GM12878 (cell line): Measurements from ENCODE around the gene SLC22A31. TPM values are rescaled to one million over a fixed set of nuclear protein-coding genes. Genes with fewer than 3 reads are reported as not detected.
"Not testable (repeated sequence)": the region's sequence is repeated elsewhere in the genome, so short reads cannot be mapped to it uniquely, and the experiment has no call there.

Experiments
- ATAC-seq: fragments of 200-7000 bp; cut with Tn5 transposase; 3 replicates; pipeline ENCODE4 v1.9.1; 2020; ENCODE audit warnings: mild to moderate bottlenecking, moderate library complexity
- BruUV-seq: library from RNA; stranded (reverse); fragments of 400-500 nt; replicated peaks from 2 replicates; lab custom pipeline; 2021; lab: Mats Ljungman, UMichigan
- CTCF ChIA-PET: fragments of 300-600 bp; sonication (Branson Sonifier 250); formaldehyde crosslinking; extraction: SDS; loops from one replicate; lab custom pipeline; 2021; ENCODE audit warnings: inconsistent platforms; lab: Yijun Ruan, JAX
- POLR2A ChIA-PET: fragments of 350-600 bp; formaldehyde crosslinking; extraction: SDS; loops from one replicate; lab custom pipeline; 2021; ENCODE audit warnings: inconsistent platforms; lab: Charles Lee
- RAD21 ChIA-PET: fragments of 300-600 bp; sonication (Branson Sonifier 250); formaldehyde crosslinking; loops from one replicate; lab custom pipeline; 2023; ENCODE audit warnings: antibody characterized with exemption; ENCODE audit not compliant: unreplicated experiment; lab: Charles Lee
- SMC1A ChIA-PET: fragments of 300-600 bp; sonication (Branson Sonifier 250); formaldehyde crosslinking; loops from one replicate; lab custom pipeline; 2023; ENCODE audit not compliant: unreplicated experiment, uncharacterized antibody; lab: Charles Lee
- DNase-seq: peaks from one replicate; pipeline ENCODE4 v3.0.0-alpha.2; 2011; ENCODE audit warnings: low read depth, low spot score
- FAIRE-seq: peaks from 3 replicates; lab custom pipeline; 2011; peaks lifted over from hg19 to GRCh38; lab: Jason Lieb, UNC
- H2AFZ ChIP-seq: 2 replicates; pipeline ENCODE4 v1.6.0; 2011; ENCODE audit warnings: low read depth, low read length, control low read depth; ENCODE audit not compliant: control insufficient read depth
- H3K27ac ChIP-seq: 2 replicates; pipeline ENCODE4 v1.5.1; 2011; ENCODE audit warnings: control low read depth; ENCODE audit not compliant: control insufficient read depth, insufficient read depth
- H3K27me3 ChIP-seq, 2 experiments: replicated peaks in 1 of 2; 2 replicates each; pipeline versions ENCODE4 v1.6.0 to v1.6.1; 2011; ENCODE audit warnings: low read length in 1 of 2; ENCODE audit not compliant: control insufficient read depth in 2 of 2, insufficient read depth in 2 of 2
- H3K36me3 ChIP-seq, 2 experiments: 2 replicates each; pipeline ENCODE4 v1.5.1; 2011; ENCODE audit warnings: low read length in 1 of 2; ENCODE audit not compliant: control insufficient read depth in 2 of 2, insufficient read depth in 2 of 2
- H3K4me1 ChIP-seq: 2 replicates; pipeline ENCODE4 v1.6.1; 2011; ENCODE audit warnings: mild to moderate bottlenecking, low read length, moderate library complexity, mixed read lengths; ENCODE audit not compliant: control insufficient read depth, insufficient read depth
- H3K4me2 ChIP-seq: 2 replicates; pipeline ENCODE4 v1.6.0; 2011; ENCODE audit warnings: control low read depth; ENCODE audit not compliant: control insufficient read depth, insufficient read depth
- H3K4me3 ChIP-seq: fragments of 200-600 bp; sonication (generic); 2 replicates; pipeline ENCODE4 v1.5.1; 2016
- H3K79me2 ChIP-seq: 2 replicates; pipeline ENCODE4 v1.6.0; 2011; ENCODE audit warnings: low read length; ENCODE audit not compliant: control insufficient read depth, insufficient read depth
- H3K9ac ChIP-seq: 2 replicates; pipeline ENCODE4 v1.8.0; 2011; ENCODE audit warnings: low read length, control low read depth, mixed read lengths; ENCODE audit not compliant: control insufficient read depth, insufficient read depth
- H3K9me3 ChIP-seq: replicated peaks from 3 replicates; pipeline ENCODE4 v1.5.1; 2011; ENCODE audit warnings: mild to moderate bottlenecking, low read length; ENCODE audit not compliant: control insufficient read depth, insufficient read depth
- H4K20me1 ChIP-seq: 2 replicates; pipeline ENCODE4 v1.6.0; 2011; ENCODE audit not compliant: control insufficient read depth, insufficient read depth
- EP300 ChIP-seq, 2 experiments: fragments of 150-350 bp in 1 of 2; IDR thresholded peaks; 2 replicates each; pipeline ENCODE4 v1.6.1; 2011 to 2012; ENCODE audit warnings: low read depth in 2 of 2, low read length in 2 of 2, borderline replicate concordance in 1 of 2, improper control_type of control experiment in 1 of 2, inconsistent platforms in 1 of 2; ENCODE audit not compliant: control insufficient read depth in 1 of 2
- LARP7 ChIP-seq: fragments of 450-650 bp; IDR thresholded peaks from 2 replicates; pipeline ENCODE4 v1.6.1; 2017; ENCODE audit warnings: mild to moderate bottlenecking
- WGBS: methylation state at CpG from one replicate; pipeline ENCODE4 v1.1.6; 2016; ENCODE audit warnings: low lambda C conversion rate; ENCODE audit not compliant: insufficient replicate concordance, insufficient coverage; ENCODE audit errors: missing lambda C conversion rate; 5-methylcytosine and 5-hydroxymethylcytosine counted together
- in situ Hi-C: fragments of 300-500 bp; cut with MboI; formaldehyde crosslinking; loops from 9 replicates; pipeline ENCODE4 v1.14.3; 2018; ENCODE audit warnings: mixed read lengths
- intact Hi-C: fragments of 100-400 bp; cut with micrococcal nuclease; formaldehyde crosslinking; loops from one replicate; pipeline ENCODE4 v1.14.2; 2022; ENCODE audit not compliant: unreplicated experiment
- polyA plus RNA-seq, 11 experiments: library from polyadenylated mRNA; depleted of rRNA in 4 of 11; unstranded in 6 of 11; stranded (reverse) in 5 of 11; fragments of >200 nt; fragmentation: Nextera tagmentation in 4 of 11; fragmentation: Illumina TruSeq in 1 of 11; extraction: Ambion mirVana in 4 of 11; extraction: Trizol in 1 of 11; gene quantifications; 1 replicate in 1 of 11; 2 replicates in 10 of 11; pipeline versions ENCODE4 v1.2.1 to v1.2.3, GENCODE V29; 2011 to 2016; ENCODE audit warnings: inconsistent platforms in 2 of 11, missing spikeins in 2 of 11, low read depth in 1 of 11
- total RNA-seq, 4 experiments: library from RNA; depleted of rRNA in 3 of 4; stranded (reverse); fragments of >200 nt in 3 of 4; fragmentation: Illumina TruSeq in 1 of 4; extraction: Trizol in 1 of 4; gene quantifications; 2 replicates each; pipeline versions ENCODE4 v1.2.1 to v1.2.3, GENCODE V29; 2013 to 2021

Gene SLC22A31
- total and polyA plus RNA-seq, 10 of the 15 experiments (the other 5 are each of a cell fraction or from before 2014, with no cell fraction given), result 0.13 to 0.24 (median 0.23) TPM; not detected in 7

- WGBS, result 33% methylated on average over 16 of the region's 18 CpGs
- ATAC-seq (no peak), FAIRE-seq (no peak), DNase-seq (no peak)
- Histone ChIP-seq H4K20me1 (no peaks in the 10 kb centered on the region), H3K27ac (no peak overlapping the region), H3K36me3 (no peaks in the 10 kb centered on the region), H3K4me2 (peak overlapping the region; percentile 42; the same call in 1 of the 2 replicates), H3K4me3 (no peak overlapping the region), H3K9me3 (no peaks in the 10 kb centered on the region), H2AFZ (peak overlapping the region; percentile 45; the same call in 1 of the 2 replicates), H3K79me2 (no peaks in the 10 kb centered on the region)
- SMC1A ChIA-PET, result interaction anchor here (0.6 to 1.6 kb wide), 8 partner anchors 70 to 424 kb away, joined by 3 to 6 read pairs (median 4); no protein-coding TSS in a partner anchor
- POLR2A ChIA-PET, result interaction anchor here (0.6 to 0.8 kb wide), 2 partner anchors 355 to 529 kb away, joined by 3 read pairs; partner anchors contain the start of gene APRT
- BruUV-seq, result no TSS peak
- intact Hi-C loops, result loop anchor here (1.0 kb wide), 3 partner anchors 225 to 430 kb away; no protein-coding TSS in a partner anchor
- TF ChIP-seq LARP7 (peak; percentile 45; the same call in 1 of the 2 replicates), EP300 (IDR thresholded peaks at IDR 0.05; ENCODE audit: borderline replicate concordance in 1 of 2, control insufficient read depth in 1 of 2, low read depth in 2 of 2, low read length in 2 of 2) (no peak)
- TF ChIP-seq, all 136 proteins: peak for 1
- in situ Hi-C loops, result loop anchor here (5.0 kb wide), 3 partner anchors 230 to 420 kb away; no protein-coding TSS in a partner anchor
- ChIA-PET RAD21 (interaction anchor here (0.8 to 1.9 kb wide), 10 partner anchors 49 to 430 kb away, joined by 3 to 9 read pairs (median 4); partner anchors contain the start of gene APRT), CTCF (interaction anchor here (0.5 to 2.3 kb wide), 20 partner anchors 10 to 475 kb away, joined by 3 to 13 read pairs (median 4); partner anchors contain the start of gene APRT)
- Histone ChIP-seq H3K4me1 (peaks cover 7% of the 10 kb centered on the region), H3K9ac (no peak overlapping the region), H3K27me3 (peaks cover 0 to 8% of the 10 kb centered on the region in 2 experiments; a peak in 2 of 4 replicates)
Observed at GRCh38 chr16:89166696-89167424, 33.5 kb downstream of the SLC22A31 start.

DNA sequence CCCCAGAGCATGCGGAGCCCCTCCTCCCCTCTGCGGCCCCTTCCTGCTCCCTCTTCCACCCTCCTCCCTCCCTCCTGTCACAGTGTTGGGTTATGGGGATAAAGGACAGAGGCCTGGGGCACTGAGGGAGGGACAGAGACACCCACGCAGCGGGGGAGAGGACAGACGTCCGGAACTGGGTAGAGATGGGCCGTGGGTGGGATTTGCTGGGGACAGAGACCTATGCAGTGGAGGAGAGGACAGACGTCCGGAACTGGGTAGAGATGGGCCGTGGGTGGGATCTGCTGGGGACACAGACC, 34.7 kb downstream of the SLC22A31 start:
- not testable (repeated sequence) for FAIRE-seq, H3K9ac ChIP-seq
- SMC1A ChIA-PET, result interaction anchor here (1.2 kb wide), 1 partner anchor 350 kb away, joined by 3 read pairs; no protein-coding TSS in a partner anchor

More for the DNA sequence above, 34.7 kb downstream of the SLC22A31 start:
- POLR2A ChIA-PET, BruUV-seq, H3K4me3 ChIP-seq, H2AFZ ChIP-seq, H3K4me1 ChIP-seq, H3K36me3 ChIP-seq, intact Hi-C loops, H3K4me2 ChIP-seq, H4K20me1 ChIP-seq, H3K27me3 ChIP-seq, H3K9me3 ChIP-seq, DNase-seq, ATAC-seq, H3K79me2 ChIP-seq, H3K27ac ChIP-seq, RAD21 ChIA-PET: not testable (repeated sequence)
- WGBS, result 51% methylated on average over 7 of the region's 10 CpGs
- CTCF ChIA-PET, result interaction anchor here (1.4 kb wide), 1 partner anchor 353 kb away, joined by 4 read pairs; no protein-coding TSS in a partner anchor
- in situ Hi-C loops, result loop anchor here (5.0 kb wide), 3 partner anchors 228 to 418 kb away; no protein-coding TSS in a partner anchor
